ENCODE data around the gene PSPC1. TPM values are rescaled to one million over a fixed set of nuclear protein-coding genes. Genes with fewer than 3 reads are reported as not detected.

PSPC1 gene
- total RNA-seq, 1 donor from 2014 or later: 41.5 TPM

DNA sequence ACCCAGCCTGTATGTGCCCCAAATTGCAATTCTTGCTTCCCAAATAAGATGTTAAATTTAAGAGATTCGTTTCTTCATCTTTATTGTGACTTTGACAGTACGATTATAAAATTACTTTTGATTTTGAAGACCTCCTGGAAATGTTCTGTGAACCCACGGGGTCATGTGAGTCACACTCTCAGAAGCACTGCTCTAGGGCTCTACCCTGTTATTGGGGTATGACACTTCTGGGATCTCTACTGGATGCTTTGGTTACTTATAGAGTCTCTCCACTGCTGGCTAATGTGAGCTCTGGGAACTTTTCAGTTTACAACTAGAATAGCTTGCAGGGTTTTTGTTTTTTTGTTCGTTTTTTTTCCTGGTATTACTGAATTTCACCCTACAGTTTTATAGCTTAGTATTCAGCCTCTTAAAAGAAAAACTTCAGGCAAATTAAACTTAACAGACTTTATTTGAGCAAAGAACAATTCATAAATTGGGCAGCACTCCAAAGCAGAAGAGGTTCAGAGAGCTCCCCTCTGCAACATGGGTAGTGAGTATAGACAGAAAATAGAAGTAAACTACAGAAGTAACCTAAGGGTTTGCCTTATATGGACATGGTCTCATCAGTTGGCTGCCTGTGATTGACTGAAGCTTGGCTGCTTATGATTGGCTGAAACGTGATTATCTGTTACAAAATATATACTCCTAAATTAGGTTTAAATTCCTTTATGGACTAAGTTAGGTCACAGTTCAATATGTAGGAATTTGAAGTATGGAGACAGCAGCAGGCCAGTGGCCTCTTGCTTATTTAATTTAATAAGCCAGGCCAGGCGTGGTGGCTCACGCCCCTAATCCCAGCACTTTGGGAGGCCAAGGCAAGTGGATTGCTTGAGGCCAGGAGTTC, 28.5 kb upstream of the PSPC1 start:
- intact Hi-C loops (cut with DNase I): no loop called here
- Histone ChIP-seq H3K27me3 (no peaks in the 10 kb centered on the region), H3K4me1 (no peaks in the 10 kb centered on the region), H3K36me3 (no peaks in the 10 kb centered on the region), H3K4me3 (no peak overlapping the region), H3K9me3 (no peaks in the 10 kb centered on the region), H3K27ac (no peak overlapping the region)
- DNase-seq (peak; percentile 8), ATAC-seq (no peak)
- TF ChIP-seq, protein P1, sequence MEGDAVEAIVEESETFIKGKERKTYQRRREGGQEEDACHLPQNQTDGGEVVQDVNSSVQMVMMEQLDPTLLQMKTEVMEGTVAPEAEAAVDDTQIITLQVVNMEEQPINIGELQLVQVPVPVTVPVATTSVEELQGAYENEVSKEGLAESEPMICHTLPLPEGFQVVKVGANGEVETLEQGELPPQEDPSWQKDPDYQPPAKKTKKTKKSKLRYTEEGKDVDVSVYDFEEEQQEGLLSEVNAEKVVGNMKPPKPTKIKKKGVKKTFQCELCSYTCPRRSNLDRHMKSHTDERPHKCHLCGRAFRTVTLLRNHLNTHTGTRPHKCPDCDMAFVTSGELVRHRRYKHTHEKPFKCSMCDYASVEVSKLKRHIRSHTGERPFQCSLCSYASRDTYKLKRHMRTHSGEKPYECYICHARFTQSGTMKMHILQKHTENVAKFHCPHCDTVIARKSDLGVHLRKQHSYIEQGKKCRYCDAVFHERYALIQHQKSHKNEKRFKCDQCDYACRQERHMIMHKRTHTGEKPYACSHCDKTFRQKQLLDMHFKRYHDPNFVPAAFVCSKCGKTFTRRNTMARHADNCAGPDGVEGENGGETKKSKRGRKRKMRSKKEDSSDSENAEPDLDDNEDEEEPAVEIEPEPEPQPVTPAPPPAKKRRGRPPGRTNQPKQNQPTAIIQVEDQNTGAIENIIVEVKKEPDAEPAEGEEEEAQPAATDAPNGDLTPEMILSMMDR (IDR thresholded peaks at IDR 0.05): no peak

DNA sequence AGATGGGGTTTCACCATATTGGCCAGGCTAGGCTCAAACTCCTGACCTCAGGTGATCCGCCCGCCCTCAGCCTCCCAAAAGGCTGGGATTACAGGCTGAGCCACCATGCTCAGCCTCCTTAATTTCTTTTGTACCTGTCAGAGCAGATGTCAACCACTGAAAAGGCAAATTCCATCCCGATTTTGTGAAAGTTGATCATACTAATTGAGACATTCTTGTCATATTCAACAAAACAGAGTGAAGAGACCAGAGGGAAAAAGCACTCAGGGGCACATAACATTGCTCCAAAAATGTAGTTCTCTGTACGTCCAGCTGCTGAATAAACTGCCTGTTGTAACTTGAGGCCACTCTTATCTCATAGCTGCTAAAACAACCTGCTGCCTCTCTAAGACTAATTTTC, 27.4 kb upstream of the PSPC1 start:
- no peaks in the 10 kb centered on the region for H3K36me3 ChIP-seq
- DNase-seq (peak; percentile 16), ATAC-seq (no peak)
- no peak overlapping the region for H3K4me3 ChIP-seq
- no peaks in the 10 kb centered on the region for H3K9me3 ChIP-seq
- no peaks in the 10 kb centered on the region for H3K27me3 ChIP-seq
- H3K27ac ChIP-seq: no peak overlapping the region
- no peaks in the 10 kb centered on the region for H3K4me1 ChIP-seq
- intact Hi-C loops (cut with DNase I): no loop called here
- TF ChIP-seq, protein P1 (IDR thresholded peaks at IDR 0.05): no peak

DNA sequence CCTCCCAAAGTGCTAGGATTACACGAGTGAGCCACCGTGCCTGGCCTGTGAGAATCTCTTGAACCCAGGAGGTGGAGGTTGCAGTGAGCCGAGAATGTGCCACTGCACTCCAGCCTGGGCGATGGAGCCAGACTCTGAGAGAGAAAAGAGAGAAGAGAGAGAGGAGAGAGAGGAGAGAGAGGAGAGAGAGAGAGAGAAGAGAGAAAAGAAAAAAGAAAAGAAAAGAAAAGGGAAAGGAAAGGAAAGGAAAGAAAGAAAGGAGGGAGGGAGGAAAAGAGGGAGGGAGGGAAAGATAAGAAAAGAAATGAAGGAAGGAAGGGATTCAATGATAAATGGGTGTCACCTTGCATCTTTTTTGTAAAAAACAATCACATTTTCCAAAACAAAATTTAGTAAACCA, 23.0 kb upstream of the PSPC1 start:
- TF ChIP-seq, protein P1 (IDR thresholded peaks at IDR 0.05): no peak
- no peaks in the 10 kb centered on the region for H3K27me3 ChIP-seq
- ATAC-seq (no peak), DNase-seq (no peak)
- H3K36me3 ChIP-seq: no peaks in the 10 kb centered on the region
- no peaks in the 10 kb centered on the region for H3K9me3 ChIP-seq
- no peaks in the 10 kb centered on the region for H3K4me1 ChIP-seq
- intact Hi-C loops (cut with DNase I): no loop called here
- no peak overlapping the region for H3K27ac ChIP-seq
- no peak overlapping the region for H3K4me3 ChIP-seq

DNA sequence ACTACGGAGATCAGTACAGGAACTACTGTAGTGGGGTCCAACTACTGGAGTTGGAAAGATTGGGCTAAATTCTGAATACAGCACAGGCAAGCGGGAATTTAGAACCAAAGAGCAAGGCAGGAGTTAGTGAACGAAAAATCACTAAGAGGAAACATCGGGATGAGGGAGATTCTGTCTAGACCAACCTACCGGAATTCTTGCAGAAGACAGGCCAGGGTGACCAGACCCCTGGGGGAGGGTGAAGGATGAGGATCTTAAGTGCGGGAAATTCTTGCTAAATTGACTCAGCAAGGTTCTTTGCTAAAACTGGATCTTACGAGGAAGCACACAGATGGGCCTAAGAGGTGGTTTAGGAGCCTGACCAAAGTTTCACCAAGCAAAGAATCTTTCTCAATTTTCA, 13.2 kb upstream of the PSPC1 start:
- ATAC-seq: no peak
- intact Hi-C loops (cut with DNase I): no loop called here
- H3K4me3 ChIP-seq: no peak overlapping the region
- no peaks in the 10 kb centered on the region for H3K4me1 ChIP-seq
- DNase-seq: no peak
- H3K9me3 ChIP-seq: no peaks in the 10 kb centered on the region
- H3K27me3 ChIP-seq: no peaks in the 10 kb centered on the region
- no peaks in the 10 kb centered on the region for H3K36me3 ChIP-seq
- no peak overlapping the region for H3K27ac ChIP-seq
- TF ChIP-seq, protein P1 (IDR thresholded peaks at IDR 0.05): no peak

DNA sequence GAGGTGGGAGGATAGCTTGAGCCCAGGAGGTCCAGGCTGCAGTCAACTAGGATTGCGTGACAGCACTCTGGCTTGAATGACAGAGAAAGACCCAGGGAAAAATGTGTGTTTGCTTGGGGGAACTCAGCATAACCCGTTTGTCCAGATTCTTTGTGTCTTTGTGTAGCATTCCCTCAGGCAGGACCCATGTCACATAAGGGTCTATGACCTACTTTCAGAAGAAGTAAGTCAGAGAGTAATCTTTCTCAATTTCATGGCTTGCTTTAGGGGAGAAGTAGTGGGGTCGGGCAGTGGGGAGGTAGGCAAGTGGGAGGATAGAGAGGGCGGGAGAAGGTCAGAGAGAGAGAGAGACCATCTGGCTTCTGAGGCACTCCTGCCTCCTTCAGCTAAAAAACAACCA, 11.9 kb upstream of the PSPC1 start:
- H3K36me3 ChIP-seq: no peaks in the 10 kb centered on the region
- no peak overlapping the region for H3K27ac ChIP-seq
- TF ChIP-seq, protein P1 (IDR thresholded peaks at IDR 0.05): no peak
- intact Hi-C loops (cut with DNase I): no loop called here
- no peaks in the 10 kb centered on the region for H3K4me1 ChIP-seq
- DNase-seq (no peak), ATAC-seq (peak; percentile 72)
- no peaks in the 10 kb centered on the region for H3K27me3 ChIP-seq
- no peaks in the 10 kb centered on the region for H3K9me3 ChIP-seq
- no peak overlapping the region for H3K4me3 ChIP-seq
